Right lung (tissue), 5 donors: ENCODE data around the gene ACSM6. TPM values are rescaled to one million over a fixed set of nuclear protein-coding genes. Genes with fewer than 3 reads are reported as not detected.
A peak's percentile ranks its signal among the peaks of the same experiment; 100 is the strongest.

Source experiments
- DNase-seq, 2 donors: peaks; one replicate each; pipeline ENCODE4 v3.0.0-alpha.2; 2013
- polyA plus RNA-seq, 5 donors: library from polyadenylated mRNA; unstranded; fragments of 120-200 nt; gene quantifications; one replicate each; pipeline versions ENCODE4 v1.2.1 to v1.2.3, GENCODE V29; 2013; ENCODE audit warnings: inconsistent platforms in 1 of 5, low replicate concordance in 1 of 5; ENCODE audit not compliant: insufficient read length in 5 of 5, insufficient read depth in 1 of 5

ACSM6 gene
- polyA plus RNA-seq, 5 donors, result 0.19 to 0.63 (median 0.39) TPM

DNA sequence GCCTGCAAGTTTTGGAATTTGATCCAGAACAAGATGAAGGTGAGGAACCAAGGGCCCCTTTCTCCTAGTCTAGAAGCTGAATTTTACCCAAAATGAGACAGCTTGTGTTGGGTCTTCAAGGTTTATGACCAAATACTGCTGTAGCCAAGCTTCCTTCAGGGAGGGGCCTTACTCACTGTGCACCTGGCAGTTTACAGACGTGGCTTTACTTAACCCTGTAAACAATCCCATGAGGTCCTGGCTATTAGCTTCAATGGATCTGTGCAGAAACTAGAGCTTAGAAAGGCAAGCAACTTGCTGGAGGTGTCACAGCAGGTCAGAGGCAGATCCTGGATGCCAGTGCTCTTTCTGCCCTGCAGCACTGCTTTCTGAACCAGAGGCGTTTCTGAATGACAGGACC, 50.1 kb downstream of the ACSM6 start:
- no peak for DNase-seq

GRCh38 chr10:95245425-95246055, 51.5 kb downstream of the ACSM6 start:
- no peak for DNase-seq

- peak; percentile 44 to 61 for DNase-seq
Measured at GRCh38 chr10:95246582-95247051, 52.6 kb downstream of the ACSM6 start.

GRCh38 chr10:95247200-95247880, 53.3 kb downstream of the ACSM6 start:
- DNase-seq, result no peak

GRCh38 chr10:95247881-95248583, 54.0 kb downstream of the ACSM6 start:
- no peak for DNase-seq

GRCh38 chr10:95248989-95249388, 55.0 kb downstream of the ACSM6 start:
- no peak for DNase-seq

GRCh38 chr10:95249467-95249866, 55.4 kb downstream of the ACSM6 start:
- no peak for DNase-seq

GRCh38 chr10:95250856-95251255, 56.8 kb downstream of the ACSM6 start:
- no peak for DNase-seq

- DNase-seq, result no peak
Measured at GRCh38 chr10:95253007-95253406, 59.0 kb downstream of the ACSM6 start.

DNA sequence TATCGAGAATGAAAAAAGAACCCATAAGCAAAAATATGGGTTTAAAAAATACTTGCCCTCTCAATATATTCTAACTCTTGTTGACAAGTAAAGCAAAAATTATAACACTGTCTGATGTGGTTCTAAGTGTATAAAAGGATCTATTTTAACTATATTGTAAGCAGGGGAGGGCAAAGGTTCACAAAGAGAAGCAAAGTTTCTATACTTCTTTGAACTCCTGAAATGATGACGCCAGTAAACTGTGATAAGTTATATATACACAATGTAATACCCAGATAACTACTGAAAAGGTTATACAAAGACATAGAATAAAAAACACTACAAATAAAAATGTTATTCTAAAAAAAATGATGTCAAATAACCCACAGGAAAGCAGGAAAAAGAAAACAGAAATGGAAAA, 59.6 kb downstream of the ACSM6 start:
- no peak for DNase-seq

DNA sequence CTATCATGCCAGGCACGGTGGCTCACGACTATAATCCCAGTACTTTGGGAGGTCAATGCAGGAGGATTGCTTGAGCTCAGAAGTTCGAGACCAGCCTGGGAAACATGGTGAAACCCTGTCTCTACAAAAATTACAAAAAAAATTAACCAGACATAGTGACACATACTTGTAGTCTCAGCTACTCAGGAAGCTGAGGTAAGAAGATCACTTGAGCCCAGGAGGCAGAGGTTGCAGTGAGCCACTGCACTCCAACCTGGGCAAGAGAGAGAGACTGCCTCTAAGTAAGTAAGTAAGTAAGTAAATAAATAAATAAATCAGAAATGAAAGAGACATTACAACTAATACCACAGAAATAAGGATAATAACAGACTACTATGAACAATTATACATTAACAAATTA, 60.6 kb downstream of the ACSM6 start:
- DNase-seq, result no peak

- DNase-seq, result no peak
Measured at GRCh38 chr10:95256268-95256667, 62.2 kb downstream of the ACSM6 start.

DNA sequence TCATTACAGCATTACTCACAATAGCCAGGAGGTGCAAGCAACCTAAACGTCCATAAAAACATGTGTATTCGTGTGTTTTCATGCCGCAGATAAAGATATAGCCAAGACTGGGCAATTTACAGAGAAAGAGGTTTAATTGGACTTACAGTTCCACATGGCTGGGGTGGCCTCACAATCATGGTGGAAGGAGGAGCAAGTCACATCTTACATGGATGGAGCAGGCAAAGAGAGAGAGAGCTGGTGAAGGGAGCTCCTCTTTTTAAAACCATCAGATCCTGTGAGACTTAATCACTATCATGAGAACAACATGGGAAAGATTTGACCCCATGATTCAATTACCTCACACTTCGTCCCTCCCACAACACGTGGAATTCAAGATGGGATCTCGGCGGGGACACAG, 63.8 kb downstream of the ACSM6 start:
- DNase-seq, result no peak

DNA sequence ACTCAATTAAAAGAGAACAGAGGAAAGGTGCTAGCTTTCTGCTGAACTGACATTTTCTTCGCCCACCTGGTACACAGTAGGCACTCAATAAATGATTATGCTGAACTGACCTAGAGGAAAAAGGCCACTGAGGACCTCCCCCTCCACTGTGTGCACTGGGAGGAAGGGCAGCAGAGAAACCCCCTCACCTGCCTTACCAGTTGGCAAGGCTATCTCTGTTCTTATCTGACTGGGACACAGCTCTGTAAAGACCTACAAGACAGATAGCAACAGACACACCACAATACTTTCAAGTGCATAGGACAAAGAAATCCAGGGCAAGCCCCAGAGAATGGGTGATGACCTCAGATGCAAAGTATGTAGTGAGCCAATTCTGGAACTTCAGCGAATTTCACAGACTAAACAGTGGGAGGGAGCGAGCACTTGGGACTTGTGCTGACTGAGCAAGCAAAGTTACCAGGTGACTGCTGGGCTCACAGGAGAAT, 66.4 kb downstream of the ACSM6 start:
- no peak for DNase-seq

GRCh38 chr10:95260909-95261552, 67.0 kb downstream of the ACSM6 start:
- no peak for DNase-seq

GRCh38 chr10:95261926-95262325, 67.9 kb downstream of the ACSM6 start:
- DNase-seq, result no peak

- DNase-seq, result no peak
Measured at GRCh38 chr10:95262763-95263518, 68.9 kb downstream of the ACSM6 start.

- DNase-seq, result no peak
Measured at GRCh38 chr10:95263864-95264226, 69.8 kb downstream of the ACSM6 start.

GRCh38 chr10:95264227-95265051, 70.4 kb downstream of the ACSM6 start:
- DNase-seq, result no peak

DNA sequence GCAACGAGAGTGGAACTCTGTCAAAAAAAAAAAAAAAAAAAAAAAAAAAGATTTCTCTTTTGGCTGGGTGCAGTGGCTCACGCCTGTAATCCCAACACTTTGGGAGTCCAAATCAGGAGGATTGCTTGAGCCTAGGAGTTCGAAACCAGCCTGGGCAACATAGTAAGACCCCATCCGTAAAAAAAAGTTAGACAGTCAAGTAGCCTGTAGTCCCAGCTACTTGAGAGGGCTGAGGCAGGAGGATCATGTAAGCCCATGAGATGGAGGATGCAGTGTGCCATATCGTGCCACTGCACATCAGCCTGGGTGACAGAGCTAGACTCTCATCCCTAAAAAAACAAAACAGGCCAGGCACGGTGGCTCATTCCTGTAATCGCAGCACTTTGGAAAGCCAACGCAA, 71.5 kb downstream of the ACSM6 start:
- no peak for DNase-seq

DNA sequence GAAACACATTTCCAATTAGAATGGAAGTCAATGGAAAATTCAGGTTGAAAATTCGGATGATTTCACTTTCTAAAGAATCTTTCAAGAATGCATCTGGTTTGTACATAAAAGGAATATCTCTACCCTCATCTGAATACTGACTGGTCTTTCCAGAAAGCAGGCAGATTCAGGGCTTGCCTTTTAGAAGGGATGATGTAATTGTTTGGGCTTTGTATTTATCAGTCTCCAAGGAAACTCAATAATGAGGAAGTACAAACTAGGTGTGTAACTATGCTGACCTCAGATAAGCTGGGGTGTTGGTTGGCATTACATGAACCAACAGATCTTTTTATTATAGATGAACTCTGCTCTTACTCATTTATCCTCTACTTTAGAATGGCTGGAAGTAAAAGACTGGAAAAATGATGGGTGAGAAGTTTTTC, 72.6 kb downstream of the ACSM6 start:
- peak in 1 of 2 donors; percentile 29 for DNase-seq
